ENCODE measurements around the gene S100B. TPM values are rescaled to one million over a fixed set of nuclear protein-coding genes. Genes with fewer than 3 reads are reported as not detected.
A peak's percentile ranks its signal among the peaks of the same experiment; 100 is the strongest.

Gene S100B
- total and polyA plus RNA-seq, 2 of the 8 experiments (the other 6 are each of a cell fraction or from before 2014, with no cell fraction given) = 0.36 to 0.69 TPM

DNA sequence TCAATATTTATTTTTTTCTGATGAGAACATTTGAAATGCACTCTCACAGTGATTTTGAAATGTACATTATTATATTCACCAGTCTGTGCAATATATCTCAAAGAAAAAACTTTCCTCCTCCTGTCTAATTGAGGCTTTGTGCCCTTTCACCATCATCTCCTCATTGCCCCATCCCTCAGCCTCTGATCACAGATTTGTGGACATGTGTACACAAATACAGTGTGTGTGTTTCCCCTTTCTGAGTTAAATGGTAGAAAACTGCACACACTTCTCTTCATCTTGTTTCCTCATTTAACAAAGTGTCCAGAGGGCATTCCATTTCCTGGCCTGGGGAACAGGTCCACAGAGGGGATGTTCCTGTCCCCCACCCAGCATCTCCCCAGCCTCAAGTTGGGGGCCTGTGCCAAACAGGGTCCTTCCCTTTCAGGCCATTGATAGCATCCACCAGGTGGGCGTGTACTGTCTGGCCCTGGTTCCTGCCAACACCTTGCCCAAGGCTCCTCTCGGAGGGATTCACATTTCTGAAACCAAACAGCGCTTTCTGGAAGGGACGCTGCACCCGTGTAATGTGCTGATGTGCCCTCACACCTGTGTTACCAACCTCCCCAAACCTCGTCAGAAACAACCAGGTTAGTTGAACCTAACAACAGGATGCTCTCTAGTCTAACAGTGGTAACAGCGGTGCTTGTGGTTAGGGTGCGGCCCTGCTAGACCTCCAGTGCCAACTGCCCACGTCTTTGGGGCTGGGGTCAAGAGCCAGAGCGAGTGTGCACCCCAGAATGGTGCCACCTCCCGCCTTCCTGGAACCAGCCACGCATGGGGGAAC lies 54.6 kb downstream of the S100B start:
- no peak overlapping the region for H3K4me3 ChIP-seq (ENCODE audit: extremely low read depth in 1 of 4, insufficient read depth in 2 of 4, low read depth in 3 of 4, low read length in 4 of 4)
- no peak overlapping the region for H2BK20ac ChIP-seq (ENCODE audit: low read length)
- H2BK120ac ChIP-seq (replicated peaks; ENCODE audit: low read depth, low read length) = no peak overlapping the region
- no peaks in the 10 kb centered on the region for H3K27me3 ChIP-seq (replicated peaks in 1 of 4; ENCODE audit: control insufficient read depth in 3 of 4, extremely low read depth in 1 of 4, insufficient read depth in 3 of 4, low read length in 3 of 4)
- no peak for FAIRE-seq
- no peak overlapping the region for H3K18ac ChIP-seq (ENCODE audit: extremely low read depth, low read length)
- H2BK15ac ChIP-seq (ENCODE audit: low read length) = no peak overlapping the region
- H3K4me1 ChIP-seq (replicated peaks in 1 of 4; ENCODE audit: control insufficient read depth in 3 of 4, insufficient read depth in 4 of 4, low read length in 3 of 4) = no peaks in the 10 kb centered on the region
- no peak overlapping the region for H4K5ac ChIP-seq (ENCODE audit: insufficient read length, low read depth, low read length)
- no peaks in the 10 kb centered on the region for H3K79me1 ChIP-seq (ENCODE audit: low read depth, low read length)
- CTCF ChIA-PET (ENCODE audit: partially characterized antibody) = interaction anchor here (2.7 kb wide), 1 partner anchor 13 kb away, joined by 9 read pairs; no protein-coding TSS in a partner anchor
- H3K23ac ChIP-seq (ENCODE audit: insufficient read length) = no peak overlapping the region
- 95% methylated on average over 12 of the region's 12 CpGs; no CpG with 5 or more reads in 1 of the 2 experiments for WGBS, 2 experiments (ENCODE audit: extremely low coverage in 1 of 2, insufficient coverage in 1 of 2, insufficient read length in 1 of 2, insufficient replicate concordance in 2 of 2, low coverage in 1 of 2, low lambda C conversion rate in 2 of 2, missing lambda C conversion rate in 1 of 2)
- H3K9ac ChIP-seq (replicated peaks in 1 of 4; ENCODE audit: extremely low read depth in 1 of 4, low read depth in 3 of 4, low read length in 3 of 4) = no peak overlapping the region
- no peaks in the 10 kb centered on the region for H3K9me3 ChIP-seq (ENCODE audit: insufficient read depth in 2 of 2, low read depth in 1 of 2, low read length in 1 of 2)
- H2BK12ac ChIP-seq (ENCODE audit: low read depth, low read length) = no peak overlapping the region
- H3K27ac ChIP-seq (ENCODE audit: low read depth, low read length) = no peak overlapping the region
- H2AFZ ChIP-seq (ENCODE audit: low read length) = no peak overlapping the region
- H3K4me2 ChIP-seq (ENCODE audit: insufficient read depth in 1 of 2, low read depth in 2 of 2, low read length in 2 of 2) = no peak overlapping the region
- H2AK5ac ChIP-seq (ENCODE audit: low read depth, low read length) = no peak overlapping the region
- H4K91ac ChIP-seq (replicated peaks; ENCODE audit: insufficient read length, low read length) = no peak overlapping the region
- no peak overlapping the region for H3K56ac ChIP-seq (replicated peaks; ENCODE audit: insufficient read length, low read depth, low read length)
- H4K8ac ChIP-seq (ENCODE audit: extremely low read depth, insufficient read depth, low read length) = no peak overlapping the region
- H3K23me2 ChIP-seq (ENCODE audit: low read depth, low read length) = no peaks in the 10 kb centered on the region; the same call in 1 of the 2 replicates
- no peaks in the 10 kb centered on the region for H3K79me2 ChIP-seq (ENCODE audit: control insufficient read depth in 1 of 2, insufficient read depth in 2 of 2, low read length in 2 of 2)
- POLR2A ChIA-PET (ENCODE audit: partially characterized antibody) = no interaction called here
- TF ChIP-seq EGR1 (IDR thresholded peaks at IDR 0.05; ENCODE audit: borderline replicate concordance, low read depth, low read length) (no peak), SP2 (IDR thresholded peaks at IDR 0.05; ENCODE audit: low read length) (no peak), POLR2A (IDR thresholded peaks at IDR 0.05; ENCODE audit: control extremely low read depth in 1 of 2, low read depth in 2 of 2, low read length in 2 of 2) (no peak), FOSL1 (IDR thresholded peaks at IDR 0.05; ENCODE audit: insufficient read depth, low read depth, low read length) (no peak)
- peak in 1 of 2 experiments; percentile 33 for DNase-seq (ENCODE audit: low read depth in 1 of 2, low spot score in 2 of 2)
- peaks cover 2 to 32% (median 16%) of the 10 kb centered on the region in 4 experiments; a peak in 7 of 8 replicates for H3K36me3 ChIP-seq (ENCODE audit: control insufficient read depth in 2 of 4, insufficient read depth in 4 of 4, low read length in 3 of 4)
- no peak overlapping the region for H3K14ac ChIP-seq (ENCODE audit: insufficient read length)
- H3K4ac ChIP-seq (replicated peaks; ENCODE audit: insufficient read length, low read depth, low read length) = no peak overlapping the region
- peaks cover 0 to 4% of the 10 kb centered on the region in 2 experiments for H4K20me1 ChIP-seq (replicated peaks in 1 of 2; ENCODE audit: control insufficient read depth in 1 of 2, insufficient read depth in 2 of 2, low read length in 2 of 2)
- no peak overlapping the region for H2BK5ac ChIP-seq (ENCODE audit: low read depth, low read length)

Measured in H1 (cell line).